CD14-positive monocyte (primary cell): ENCODE data around the gene TACC3. TPM values are rescaled to one million over a fixed set of nuclear protein-coding genes. Genes with fewer than 3 reads are reported as not detected.

Experiments
- DNase-seq, 3 donors: peaks; one replicate each; pipeline ENCODE4 v3.0.0-alpha.2; 2011 to 2022
- H2AFZ ChIP-seq: 2 replicates; pipeline ENCODE4 v1.6.0; 2012; ENCODE audit warnings: mild to moderate bottlenecking, low read depth, low read length, inconsistent platforms; ENCODE audit not compliant: insufficient read depth, poor library complexity, severe bottlenecking
- H3K27ac ChIP-seq, 2 donors: 1 replicate in 1 of 2; 2 replicates in 1 of 2; pipeline ENCODE4 v1.5.1; 2012 to 2013; ENCODE audit warnings: low read length in 2 of 2, control low read depth in 1 of 2, inconsistent platforms in 1 of 2, low read depth in 1 of 2, mild to moderate bottlenecking in 1 of 2
- H3K27me3 ChIP-seq, 2 donors: one replicate each; pipeline versions ENCODE4 v1.6.0 to v1.6.1; 2011 to 2013; ENCODE audit warnings: low read length in 2 of 2; ENCODE audit not compliant: control insufficient read depth in 2 of 2, insufficient read depth in 2 of 2
- H3K36me3 ChIP-seq, 2 donors: replicated peaks in 1 of 2; 1 replicate in 1 of 2; 2 replicates in 1 of 2; pipeline versions ENCODE4 v1.5.1 to v1.6.1; 2012 to 2013; ENCODE audit warnings: low read length in 2 of 2, control low read depth in 1 of 2, inconsistent platforms in 1 of 2, mild to moderate bottlenecking in 1 of 2; ENCODE audit not compliant: insufficient read depth in 2 of 2, control insufficient read depth in 1 of 2
- H3K4me1 ChIP-seq, 2 donors: 1 replicate in 1 of 2; 2 replicates in 1 of 2; pipeline versions ENCODE4 v1.5.1 to v1.6.1; 2012 to 2013; ENCODE audit warnings: low read length in 2 of 2, control low read depth in 1 of 2, inconsistent platforms in 1 of 2, mild to moderate bottlenecking in 1 of 2, moderate library complexity in 1 of 2; ENCODE audit not compliant: insufficient read depth in 2 of 2, control insufficient read depth in 1 of 2
- H3K4me2 ChIP-seq: replicated peaks from 2 replicates; pipeline ENCODE3; 2012; ENCODE audit warnings: low read length, moderate library complexity, mild to moderate bottlenecking; ENCODE audit not compliant: poor library complexity, severe bottlenecking; ENCODE audit errors: extremely low read depth
- H3K4me3 ChIP-seq, 3 experiments: fragments of 200-600 bp in 1 of 3; sonication (generic) in 1 of 3; replicated peaks in 1 of 3; 1 replicate in 2 of 3; 2 replicates in 1 of 3; pipeline ENCODE4 v1.5.1; 2011 to 2013; ENCODE audit warnings: low read length in 3 of 3, mild to moderate bottlenecking in 3 of 3, control low read depth in 2 of 3, low read depth in 2 of 3, inconsistent platforms in 1 of 3, moderate library complexity in 1 of 3
- H3K79me2 ChIP-seq: 2 replicates; pipeline ENCODE4 v1.6.0; 2012; ENCODE audit warnings: mild to moderate bottlenecking, control low read depth, inconsistent platforms, low read length, moderate library complexity; ENCODE audit not compliant: insufficient read depth
- H3K9ac ChIP-seq: 2 replicates; pipeline ENCODE4 v1.6.0; 2017; ENCODE audit warnings: low read length, mild to moderate bottlenecking; ENCODE audit not compliant: insufficient read depth, poor library complexity, severe bottlenecking
- H3K9me3 ChIP-seq, 2 donors: replicated peaks in 1 of 2; 1 replicate in 1 of 2; 2 replicates in 1 of 2; pipeline versions ENCODE4 v1.5.1 to v1.6.1; 2012 to 2013; ENCODE audit warnings: low read length in 2 of 2, control low read depth in 1 of 2; ENCODE audit not compliant: control insufficient read depth in 1 of 2, insufficient read depth in 1 of 2
- H4K20me1 ChIP-seq: 2 replicates; pipeline ENCODE4 v1.6.0; 2012; ENCODE audit warnings: mild to moderate bottlenecking, low read length, control low read depth, moderate library complexity; ENCODE audit not compliant: insufficient read depth
- H3K27ac Mint-ChIP-seq, 7 donors: one replicate each; pipeline ENCODE4 v1.8.0; 2020; ENCODE audit warnings: mild to moderate bottlenecking in 7 of 7, mixed read lengths in 7 of 7, moderate library complexity in 6 of 7, inconsistent platforms in 2 of 7
- H3K27me3 Mint-ChIP-seq, 3 donors: one replicate each; pipeline ENCODE4 v1.8.0; 2021 to 2022; ENCODE audit warnings: low read depth in 3 of 3, mild to moderate bottlenecking in 3 of 3, mixed read lengths in 3 of 3, moderate library complexity in 3 of 3, inconsistent platforms in 1 of 3
- H3K36me3 Mint-ChIP-seq, 2 donors: one replicate each; pipeline ENCODE4 v1.8.0; 2020; ENCODE audit warnings: mixed read lengths in 2 of 2, inconsistent platforms in 1 of 2, mild to moderate bottlenecking in 1 of 2
- H3K4me1 Mint-ChIP-seq: one replicate; pipeline ENCODE4 v1.8.0; 2020; ENCODE audit warnings: mild to moderate bottlenecking, mixed read lengths
- H3K4me3 Mint-ChIP-seq, 2 donors: one replicate each; pipeline ENCODE4 v1.8.0; 2020; ENCODE audit warnings: mild to moderate bottlenecking in 2 of 2, mixed read lengths in 2 of 2, moderate library complexity in 1 of 2
- H3K9me3 Mint-ChIP-seq, 7 donors: one replicate each; pipeline ENCODE4 v1.8.0; 2020 to 2022; ENCODE audit warnings: mixed read lengths in 7 of 7, mild to moderate bottlenecking in 6 of 7, moderate library complexity in 6 of 7, inconsistent platforms in 2 of 7
- WGBS: methylation state at CpG from one replicate; pipeline ENCODE4 v1.1.5; 2013; ENCODE audit warnings: missing lambda C conversion rate; ENCODE audit not compliant: insufficient coverage; 5-methylcytosine and 5-hydroxymethylcytosine counted together
- intact Hi-C, 2 donors: fragments of 100-400 bp; cut with micrococcal nuclease; formaldehyde crosslinking; loops; one replicate each; pipeline versions ENCODE4 v1.15.0 to v1.15.1; 2023
- polyA plus RNA-seq, 3 donors: library from polyadenylated mRNA; depleted of rRNA in 1 of 3; unstranded in 2 of 3; stranded (reverse) in 1 of 3; fragments of 300-500 nt in 2 of 3; fragments of >200 nt in 1 of 3; fragmentation: Illumina TruSeq in 2 of 3; gene quantifications; 1 replicate in 2 of 3; 2 replicates in 1 of 3; pipeline ENCODE4 v1.2.3, GENCODE V29; 2012 to 2021
- TF ChIP-seq, protein P1 (sequence below): fragments of 200-600 bp; IDR thresholded peaks from one replicate; pipeline ENCODE4 v1.8.0; 2022; ENCODE audit warnings: antibody characterized with exemption, mild to moderate bottlenecking

TACC3 gene
- polyA plus RNA-seq, 3 donors: 43.7 to 84.2 (median 56.6) TPM

DNA sequence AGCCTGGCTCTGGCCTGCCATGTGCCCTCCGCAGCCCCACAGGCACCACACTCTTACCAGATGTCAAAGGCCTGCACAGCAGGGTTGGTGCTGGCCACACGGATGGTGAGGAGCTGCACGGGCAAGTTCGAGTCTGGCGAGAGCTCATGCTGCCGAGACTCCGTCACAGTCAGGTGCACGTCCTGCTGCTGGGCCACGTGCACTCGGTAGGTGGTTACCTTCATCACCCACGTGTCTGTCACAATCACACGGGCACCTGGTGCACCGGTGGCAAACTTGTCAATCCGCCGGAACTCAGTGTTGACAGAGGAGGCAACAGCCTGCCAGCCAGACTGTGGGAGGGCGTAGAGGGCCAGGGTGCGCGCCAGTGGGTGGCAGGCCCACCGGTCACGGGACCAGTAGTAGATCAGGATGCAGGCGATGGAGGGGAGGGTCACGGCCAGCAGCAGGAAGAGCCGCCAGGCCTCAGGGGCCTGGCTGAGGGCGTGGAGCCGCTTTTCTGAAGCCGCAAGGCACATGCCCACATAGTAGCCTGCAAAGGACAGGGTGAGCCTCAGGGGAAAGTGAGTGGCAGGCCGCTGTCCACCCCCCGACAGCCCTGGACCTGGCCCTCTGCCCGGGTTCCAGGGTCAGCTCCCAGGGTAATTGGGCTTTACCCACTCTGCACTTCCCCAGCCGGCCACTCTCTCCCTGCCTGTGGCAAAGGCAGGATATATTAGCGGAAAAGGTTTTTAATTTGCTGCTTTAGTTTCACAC is 3.0 kb upstream of the TACC3 start:
- no peak for DNase-seq
- no peak overlapping the region for H3K4me2 ChIP-seq
- Mint-ChIP-seq H3K4me1 (peaks cover 62% of the 10 kb centered on the region), H3K4me3 (no peak overlapping the region), H3K27ac (peak overlapping the region in 1 of 7 donors; percentile 59), H3K27me3 (peaks cover 0 to 2% (median 0%) of the 10 kb centered on the region in 3 donors), H3K36me3 (peaks cover 15 to 29% of the 10 kb centered on the region in 2 donors), H3K9me3 (no peaks in the 10 kb centered on the region)
- H3K4me3 ChIP-seq: no peak overlapping the region
- H3K27me3 ChIP-seq: no peaks in the 10 kb centered on the region
- H3K27ac ChIP-seq: no peak overlapping the region
- no peak overlapping the region for H3K9ac ChIP-seq
- no peaks in the 10 kb centered on the region for H3K9me3 ChIP-seq
- peaks cover 87% of the 10 kb centered on the region for H3K79me2 ChIP-seq
- no peak overlapping the region for H2AFZ ChIP-seq
- H3K36me3 ChIP-seq: peaks cover 24 to 32% of the 10 kb centered on the region in 2 donors
- TF ChIP-seq, protein P1, sequence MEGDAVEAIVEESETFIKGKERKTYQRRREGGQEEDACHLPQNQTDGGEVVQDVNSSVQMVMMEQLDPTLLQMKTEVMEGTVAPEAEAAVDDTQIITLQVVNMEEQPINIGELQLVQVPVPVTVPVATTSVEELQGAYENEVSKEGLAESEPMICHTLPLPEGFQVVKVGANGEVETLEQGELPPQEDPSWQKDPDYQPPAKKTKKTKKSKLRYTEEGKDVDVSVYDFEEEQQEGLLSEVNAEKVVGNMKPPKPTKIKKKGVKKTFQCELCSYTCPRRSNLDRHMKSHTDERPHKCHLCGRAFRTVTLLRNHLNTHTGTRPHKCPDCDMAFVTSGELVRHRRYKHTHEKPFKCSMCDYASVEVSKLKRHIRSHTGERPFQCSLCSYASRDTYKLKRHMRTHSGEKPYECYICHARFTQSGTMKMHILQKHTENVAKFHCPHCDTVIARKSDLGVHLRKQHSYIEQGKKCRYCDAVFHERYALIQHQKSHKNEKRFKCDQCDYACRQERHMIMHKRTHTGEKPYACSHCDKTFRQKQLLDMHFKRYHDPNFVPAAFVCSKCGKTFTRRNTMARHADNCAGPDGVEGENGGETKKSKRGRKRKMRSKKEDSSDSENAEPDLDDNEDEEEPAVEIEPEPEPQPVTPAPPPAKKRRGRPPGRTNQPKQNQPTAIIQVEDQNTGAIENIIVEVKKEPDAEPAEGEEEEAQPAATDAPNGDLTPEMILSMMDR: no peak
- H4K20me1 ChIP-seq: peaks cover 62% of the 10 kb centered on the region
- WGBS: 89% methylated on average over 25 of the region's 31 CpGs
- intact Hi-C loops: loop anchor here in 1 of 2 donors (10.0 kb wide), 2 partner anchors 133 to 547 kb away; partner anchors contain the start of gene MXD4
- H3K4me1 ChIP-seq: peaks cover 59 to 75% of the 10 kb centered on the region in 2 donors

DNA sequence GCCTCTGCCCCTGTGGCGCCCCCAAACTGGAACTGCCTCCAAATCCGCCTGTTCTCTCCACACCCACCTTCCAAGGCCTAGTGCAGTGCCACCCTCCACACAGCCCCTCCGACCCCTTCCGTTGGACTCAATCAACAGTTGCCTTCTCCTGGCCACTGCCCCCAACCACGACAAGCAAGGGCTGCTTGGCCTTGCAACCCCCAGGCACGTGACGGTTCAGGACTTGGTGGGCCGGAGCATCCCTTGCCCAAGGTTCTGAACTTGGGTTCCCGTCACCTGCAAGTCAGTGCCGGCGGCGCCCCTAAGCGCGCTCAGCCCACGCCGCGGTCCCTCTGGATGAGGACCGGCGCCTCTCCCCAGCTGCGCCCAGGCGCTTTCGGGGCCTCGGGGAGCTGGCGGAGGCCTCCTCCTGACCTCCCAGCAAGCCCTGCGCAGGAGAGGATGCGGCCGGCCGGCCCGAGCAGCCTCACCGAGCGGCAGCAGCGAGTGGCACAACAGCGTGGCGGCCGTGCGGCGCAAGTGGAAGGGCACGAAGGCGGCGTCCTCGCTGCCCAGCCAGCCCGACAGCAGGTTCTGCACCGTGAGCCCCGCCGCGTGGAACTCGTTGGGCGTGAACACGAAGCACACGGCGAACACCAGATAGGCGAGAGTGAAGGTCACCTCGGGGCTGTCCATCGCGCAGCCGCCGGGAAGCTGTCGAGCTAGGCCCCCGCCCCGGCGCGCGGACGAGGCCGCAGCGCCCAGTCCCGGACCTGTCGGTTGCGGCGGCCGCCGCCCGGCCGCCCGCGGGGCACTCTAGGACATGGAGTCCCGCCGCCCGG is 948 bp upstream of the TACC3 start:
- under 1% methylated on average over 79 of the region's 79 CpGs for WGBS
- Mint-ChIP-seq H3K36me3 (peaks cover 22 to 42% of the 10 kb centered on the region in 2 donors), H3K27me3 (peaks cover 0 to 3% (median 0%) of the 10 kb centered on the region in 3 donors), H3K4me3 (peak overlapping the region; percentile 85 to 93), H3K27ac (peak overlapping the region; percentile 87 to 94 (median 92)), H3K9me3 (no peaks in the 10 kb centered on the region), H3K4me1 (peaks cover 62% of the 10 kb centered on the region)
- Histone ChIP-seq H3K79me2 (peaks cover 85% of the 10 kb centered on the region), H3K4me2 (peak overlapping the region; percentile 82), H4K20me1 (peaks cover 45% of the 10 kb centered on the region), H3K27ac (peak overlapping the region; percentile 75 to 77), H3K9me3 (no peaks in the 10 kb centered on the region), H3K9ac (peak overlapping the region; percentile 79), H2AFZ (peak overlapping the region; percentile 83), H3K4me3 (peak overlapping the region; percentile 42 to 80 (median 51)), H3K4me1 (peaks cover 59 to 75% of the 10 kb centered on the region in 2 donors), H3K27me3 (no peaks in the 10 kb centered on the region), H3K36me3 (peaks cover 24 to 33% of the 10 kb centered on the region in 2 donors)
- intact Hi-C loops: loop anchor here (2.0 to 10.0 kb wide), 4 partner anchors 26 to 373 kb away; partner anchors contain the start of genes LETM1 (in 1 of the 2) and UVSSA (in 1 of the 2)
- DNase-seq: peak in 2 of 3 donors; percentile 15 to 54
- TF ChIP-seq, protein P1: no peak
